GM21717 (cell line): Measurements from ENCODE around the gene ETNK2.

Source experiments
- ATAC-seq: cut with Tn5 transposase; IDR thresholded peaks from one replicate; pipeline ENCODE4 v1.9.1; 2021; ENCODE audit warnings: mild to moderate bottlenecking, moderate library complexity; ENCODE audit not compliant: unreplicated experiment

Gene ETNK2

GRCh38 chr1:204149107-204149506 lies 2.7 kb downstream of the ETNK2 start:
- ATAC-seq: no peak

DNA sequence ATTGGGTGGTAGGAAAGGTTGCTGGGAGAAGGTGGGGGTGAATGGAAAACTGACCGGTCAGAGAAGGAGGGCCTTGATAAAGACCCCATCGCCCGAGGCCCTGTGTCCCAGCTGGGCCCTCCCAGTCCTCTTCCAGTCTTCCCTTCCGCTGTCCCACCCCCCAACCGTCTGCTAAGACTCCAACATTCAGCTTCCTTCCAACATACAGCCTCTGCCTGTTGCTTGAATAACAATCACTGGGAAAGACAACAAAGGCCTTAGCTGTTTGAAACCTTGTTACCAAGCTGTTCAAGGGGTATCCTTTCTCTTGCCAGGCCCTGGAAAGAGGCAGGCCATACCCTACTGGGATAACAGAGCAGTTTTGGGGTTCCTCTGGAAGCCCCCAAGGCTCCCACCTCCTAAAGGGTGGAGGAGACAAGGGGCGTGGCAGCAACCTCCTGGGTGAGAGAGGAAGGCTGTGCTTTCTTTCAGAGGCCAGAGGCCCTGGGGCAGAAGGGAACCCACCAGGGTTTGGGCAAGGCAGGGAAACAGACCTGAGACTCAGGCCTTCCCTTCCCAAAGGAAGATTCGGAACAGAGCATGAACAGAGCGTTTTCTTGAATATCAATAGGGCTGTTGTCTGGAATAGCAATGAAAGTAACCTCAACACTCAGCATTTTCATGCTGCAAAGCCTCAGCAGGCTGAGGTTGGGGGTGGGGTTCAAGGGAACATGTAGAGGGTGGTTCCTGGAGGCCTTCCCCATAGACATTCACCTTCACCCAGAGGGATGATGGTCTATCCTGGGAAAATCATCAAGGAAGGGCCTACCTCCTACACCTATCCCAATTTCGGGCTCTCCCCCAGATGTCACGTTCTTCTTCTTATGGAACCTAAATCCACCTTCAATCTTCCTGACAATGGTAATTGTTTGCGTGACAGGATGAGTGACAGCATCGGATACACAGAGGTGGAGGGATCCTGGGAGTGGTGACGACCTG lies 4.1 kb downstream of the ETNK2 start:
- ATAC-seq: no peak

- no peak for ATAC-seq
Observed at GRCh38 chr1:204146965-204147364, 4.9 kb downstream of the ETNK2 start.

GRCh38 chr1:204146309-204146708 lies 5.5 kb downstream of the ETNK2 start:
- no peak for ATAC-seq

- ATAC-seq: no peak
Observed at GRCh38 chr1:204145033-204145504, 6.8 kb downstream of the ETNK2 start.

DNA sequence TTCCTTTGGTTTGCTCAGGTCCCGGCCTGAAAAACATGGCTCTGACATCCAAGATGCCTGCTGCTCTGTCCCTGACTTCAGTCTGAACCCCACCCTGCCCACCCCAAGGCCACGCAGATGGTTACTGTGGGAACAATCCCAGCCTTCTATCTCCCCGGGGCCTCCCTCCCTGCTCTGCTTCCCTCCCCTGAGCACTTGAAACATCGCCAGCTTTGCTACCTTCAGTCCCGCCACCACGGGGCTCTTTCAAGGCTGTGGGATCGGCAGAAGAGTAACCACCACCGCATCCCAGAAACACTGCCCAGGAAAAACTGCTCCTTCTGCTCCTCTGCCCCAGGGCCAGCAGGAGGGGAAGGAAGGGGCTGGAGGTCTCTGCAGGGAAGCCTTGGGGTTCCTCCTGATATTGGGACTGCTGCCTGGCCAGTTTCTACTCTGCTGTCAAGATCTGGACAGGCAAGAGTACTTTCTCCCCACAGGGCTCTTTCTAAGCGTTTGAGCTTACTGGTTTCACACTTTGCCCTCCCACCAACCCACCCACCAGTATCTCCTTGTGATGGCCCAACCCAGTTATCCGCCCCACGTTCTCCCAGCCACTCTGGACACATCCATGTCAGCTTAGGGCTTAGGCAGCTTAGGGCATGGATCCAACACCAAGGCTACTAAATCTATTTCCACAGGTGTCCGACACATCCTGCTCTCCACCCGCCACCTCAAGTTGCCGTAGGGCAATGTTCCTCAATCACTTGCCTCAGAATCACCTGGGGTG lies 8.4 kb downstream of the ETNK2 start:
- ATAC-seq: no peak

- no peak for ATAC-seq
Observed at GRCh38 chr1:204142032-204142974, 9.5 kb downstream of the ETNK2 start.

GRCh38 chr1:204141131-204141530 lies 10.7 kb downstream of the ETNK2 start:
- ATAC-seq: no peak

DNA sequence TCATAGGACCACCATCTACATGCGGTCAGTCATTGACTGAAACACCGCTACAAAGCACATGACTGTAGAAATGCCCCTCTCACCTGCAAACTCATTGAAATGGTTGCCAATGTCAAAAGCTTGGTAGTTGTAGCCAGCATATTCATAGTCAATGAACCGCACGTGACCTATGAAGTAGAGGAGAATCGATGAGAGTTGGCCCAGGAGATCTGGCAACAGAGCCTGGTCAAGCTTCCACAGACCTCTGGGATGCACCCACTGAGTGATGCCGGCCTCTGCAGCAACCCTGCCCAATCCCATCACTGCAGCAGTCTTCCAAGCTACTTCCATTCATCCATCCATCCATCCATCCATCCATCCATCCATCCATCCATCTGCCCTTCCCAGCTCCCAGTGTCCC lies 11.9 kb downstream of the ETNK2 start:
- no peak for ATAC-seq

DNA sequence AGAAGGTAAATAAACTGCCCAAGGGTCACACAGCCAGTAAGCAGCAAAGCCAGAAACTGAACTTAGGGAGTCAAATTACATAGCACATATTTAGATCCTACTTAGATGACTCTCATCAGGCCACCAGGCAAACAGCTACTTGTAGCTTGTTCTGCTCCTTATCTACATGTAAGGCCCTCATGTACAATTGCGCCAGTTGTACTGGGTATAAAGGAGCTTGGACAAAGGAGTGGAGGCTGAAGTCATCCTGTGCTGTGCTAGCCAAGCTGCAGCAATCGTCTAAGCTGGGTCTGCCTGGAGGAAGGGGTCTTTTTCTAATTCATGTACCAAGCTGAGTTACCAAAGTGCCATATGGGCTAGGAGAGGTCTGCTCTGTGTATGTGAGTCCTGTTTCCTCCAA lies 12.8 kb downstream of the ETNK2 start:
- ATAC-seq: no peak

GRCh38 chr1:204136814-204137213 lies 15.0 kb downstream of the ETNK2 start:
- no peak for ATAC-seq

DNA sequence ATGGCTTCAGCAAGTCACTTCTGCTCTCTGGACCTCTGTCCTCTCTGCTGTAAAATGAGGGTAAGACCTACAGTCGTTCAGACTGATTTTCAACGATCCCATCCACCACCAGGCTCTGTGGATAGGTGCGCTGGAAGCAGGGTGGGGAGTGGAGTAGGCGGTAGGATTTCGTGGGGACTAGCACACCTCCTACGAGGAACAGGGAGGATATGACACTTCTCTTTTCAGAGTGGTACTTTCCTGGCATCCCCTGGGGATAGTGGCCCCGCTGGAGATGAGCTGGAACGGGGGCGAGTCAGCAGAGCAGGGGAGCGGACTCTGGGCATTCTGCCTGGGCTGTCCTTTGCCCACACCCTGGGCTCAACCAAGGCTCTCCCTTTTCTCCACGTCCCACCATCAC lies 17.7 kb downstream of the ETNK2 start:
- ATAC-seq: no peak

DNA sequence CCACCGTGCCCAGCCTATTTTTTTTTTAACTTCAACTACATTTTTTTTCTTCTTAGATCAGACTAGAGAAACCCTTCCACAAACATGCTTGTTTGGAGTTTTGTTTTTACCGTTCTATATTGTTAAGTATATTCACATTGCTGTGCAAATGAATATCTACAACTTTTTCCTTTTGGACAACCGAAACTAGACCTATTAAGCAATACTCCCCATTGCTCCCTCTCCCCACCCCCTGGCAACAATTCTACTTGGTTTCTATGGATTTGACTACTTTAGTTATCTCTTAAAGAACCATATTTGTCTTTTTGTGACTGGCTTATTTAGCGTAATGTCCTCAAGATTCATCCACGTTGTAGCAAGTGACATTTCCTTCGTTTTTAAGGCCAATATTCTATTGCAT lies 19.1 kb downstream of the ETNK2 start:
- ATAC-seq: no peak

GRCh38 chr1:204131978-204132377 lies 19.9 kb downstream of the ETNK2 start:
- ATAC-seq: no peak

DNA sequence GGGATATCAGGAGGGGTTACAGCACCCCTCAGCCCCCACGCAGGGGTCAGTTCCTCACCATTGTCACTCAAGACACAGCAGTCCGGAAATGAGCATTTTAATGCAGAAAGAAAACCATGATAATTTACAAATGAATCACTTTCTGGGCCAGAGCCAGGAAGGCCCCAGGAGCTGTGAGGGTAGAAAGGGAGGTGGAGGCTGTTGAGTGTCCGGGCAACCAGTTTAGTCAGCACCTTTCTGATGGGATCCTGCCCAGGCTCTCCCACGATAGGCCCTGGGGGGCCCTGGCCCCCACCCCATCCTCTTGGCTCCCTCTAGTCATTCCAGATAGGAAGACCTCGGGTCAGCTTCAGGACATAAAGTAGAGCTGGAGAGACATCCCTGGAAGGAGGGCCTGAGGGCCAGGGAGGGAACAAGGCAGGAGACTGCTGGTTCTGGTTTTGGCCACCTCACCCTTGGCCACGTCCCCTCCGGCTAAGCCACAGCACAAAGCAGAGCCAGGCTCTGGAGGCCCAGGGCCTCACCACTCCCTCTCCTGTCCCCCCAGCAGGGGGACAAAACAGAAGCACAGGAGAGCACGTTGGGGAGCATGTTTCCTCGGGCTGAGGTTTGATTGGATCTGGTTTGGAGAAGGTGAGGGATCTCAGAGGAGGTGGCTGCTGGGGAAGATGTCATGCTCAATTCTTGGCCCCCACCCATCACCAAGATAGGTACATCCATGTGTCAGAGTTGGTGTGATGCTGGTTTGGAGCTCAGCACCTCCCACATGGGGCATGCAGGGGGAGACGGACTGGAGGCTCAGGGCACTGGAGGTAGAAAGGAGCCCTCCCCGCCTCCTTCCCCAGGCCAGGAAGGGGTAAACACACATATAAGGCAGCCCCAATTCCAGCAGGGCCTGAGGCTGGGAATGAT lies 20.6 kb downstream of the ETNK2 start:
- ATAC-seq: no peak

GRCh38 chr1:204130178-204130577 lies 21.7 kb downstream of the ETNK2 start:
- ATAC-seq: no peak

GRCh38 chr1:204128964-204129896 lies 22.6 kb downstream of the ETNK2 start:
- ATAC-seq: no peak

GRCh38 chr1:204128464-204128963 lies 23.3 kb downstream of the ETNK2 start:
- ATAC-seq: no peak
